ENCODE measurements around the gene CTU1.

The CTU1 gene

GRCh38 chr19:51100601-51101000, 7.6 kb downstream of the CTU1 start:
- Histone ChIP-seq H3K79me2 (ENCODE audit: low read length) (peaks cover 18% of the 10 kb centered on the region), H2AFZ (ENCODE audit: low read depth, low read length) (no peak overlapping the region), H3K4me2 (ENCODE audit: low read length) (no peak overlapping the region), H3K9ac (ENCODE audit: low read length) (no peak overlapping the region), H4K20me1 (ENCODE audit: insufficient read depth, low read length) (peaks cover 17% of the 10 kb centered on the region), H3K4me1 (ENCODE audit: low read length) (no peaks in the 10 kb centered on the region), H3K36me3 (replicated peaks; ENCODE audit: low read depth, low read length) (peaks cover 29% of the 10 kb centered on the region), H3K9me3 (ENCODE audit: insufficient read depth, low read length) (no peaks in the 10 kb centered on the region), H3K27ac (ENCODE audit: low read length) (no peak overlapping the region), H3K4me3 (ENCODE audit: low read length) (no peak overlapping the region), H3K27me3 (ENCODE audit: low read depth, low read length) (no peaks in the 10 kb centered on the region)
- TF ChIP-seq EZH2phosphoT487 (IDR thresholded peaks at IDR 0.05; ENCODE audit: low read depth): no peak
- TF ChIP-seq CTCF (IDR thresholded peaks at IDR 0.05; ENCODE audit: low read depth, low read length): no peak

DNA sequence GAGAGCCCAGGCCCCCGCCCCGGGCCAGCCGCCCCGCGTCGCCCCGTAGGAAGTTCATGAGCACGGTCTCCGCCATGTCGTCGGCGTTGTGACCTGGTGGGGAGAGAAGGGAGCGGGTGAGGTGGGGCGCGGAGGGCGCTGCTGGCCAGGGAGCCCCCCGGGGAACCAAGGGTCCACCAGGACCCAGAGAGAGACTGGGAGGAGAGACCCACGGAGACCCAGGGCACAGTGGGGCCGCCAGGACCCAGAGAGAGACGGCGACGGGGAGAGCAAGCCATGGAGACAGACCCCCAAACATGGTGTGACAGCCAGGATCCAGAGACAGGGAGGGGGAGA, 9.2 kb downstream of the CTU1 start:
- Histone ChIP-seq H3K27me3 (ENCODE audit: low read depth, low read length) (no peaks in the 10 kb centered on the region), H3K27ac (ENCODE audit: low read length) (no peak overlapping the region), H3K79me2 (ENCODE audit: low read length) (0 out of 2 replicates have a peak, but pooled peaks cover 7% of the 10 kb centered on the region), H3K4me1 (ENCODE audit: low read length) (no peaks in the 10 kb centered on the region), H3K9me3 (ENCODE audit: insufficient read depth, low read length) (no peaks in the 10 kb centered on the region), H4K20me1 (ENCODE audit: insufficient read depth, low read length) (peaks cover 17% of the 10 kb centered on the region), H3K9ac (ENCODE audit: low read length) (no peak overlapping the region), H3K4me2 (ENCODE audit: low read length) (no peak overlapping the region), H2AFZ (ENCODE audit: low read depth, low read length) (no peak overlapping the region), H3K36me3 (replicated peaks; ENCODE audit: low read depth, low read length) (peaks cover 24% of the 10 kb centered on the region), H3K4me3 (ENCODE audit: low read length) (no peak overlapping the region)
- TF ChIP-seq EZH2phosphoT487 (IDR thresholded peaks at IDR 0.05; ENCODE audit: low read depth): no peak
- no peak for TF ChIP-seq CTCF (IDR thresholded peaks at IDR 0.05; ENCODE audit: low read depth, low read length)

GRCh38 chr19:51098365-51099046, 9.7 kb downstream of the CTU1 start:
- H3K9me3 ChIP-seq (ENCODE audit: insufficient read depth, low read length): no peaks in the 10 kb centered on the region
- peaks cover 20% of the 10 kb centered on the region for H3K36me3 ChIP-seq (replicated peaks; ENCODE audit: low read depth, low read length)
- peaks cover 17% of the 10 kb centered on the region for H4K20me1 ChIP-seq (ENCODE audit: insufficient read depth, low read length)
- no peak overlapping the region for H3K9ac ChIP-seq (ENCODE audit: low read length)
- H3K4me3 ChIP-seq (ENCODE audit: low read length): no peak overlapping the region
- H3K27ac ChIP-seq (ENCODE audit: low read length): no peak overlapping the region
- no peak overlapping the region for H3K4me2 ChIP-seq (ENCODE audit: low read length)
- no peak overlapping the region for H2AFZ ChIP-seq (ENCODE audit: low read depth, low read length)
- TF ChIP-seq CTCF (IDR thresholded peaks at IDR 0.05; ENCODE audit: low read depth, low read length) (no peak), EZH2phosphoT487 (IDR thresholded peaks at IDR 0.05; ENCODE audit: low read depth) (no peak)
- H3K4me1 ChIP-seq (ENCODE audit: low read length): no peaks in the 10 kb centered on the region
- H3K79me2 ChIP-seq (ENCODE audit: low read length): 0 out of 2 replicates have a peak, but pooled peaks cover 7% of the 10 kb centered on the region
- H3K27me3 ChIP-seq (ENCODE audit: low read depth, low read length): no peaks in the 10 kb centered on the region

- Histone ChIP-seq H3K9me3 (ENCODE audit: insufficient read depth, low read length) (no peaks in the 10 kb centered on the region), H3K4me3 (ENCODE audit: low read length) (no peak overlapping the region), H2AFZ (ENCODE audit: low read depth, low read length) (no peak overlapping the region), H3K27me3 (ENCODE audit: low read depth, low read length) (no peaks in the 10 kb centered on the region), H4K20me1 (ENCODE audit: insufficient read depth, low read length) (peaks cover 17% of the 10 kb centered on the region), H3K4me2 (ENCODE audit: low read length) (no peak overlapping the region), H3K27ac (ENCODE audit: low read length) (no peak overlapping the region), H3K36me3 (replicated peaks; ENCODE audit: low read depth, low read length) (peaks cover 18% of the 10 kb centered on the region), H3K4me1 (ENCODE audit: low read length) (no peaks in the 10 kb centered on the region), H3K9ac (ENCODE audit: low read length) (no peak overlapping the region), H3K79me2 (ENCODE audit: low read length) (0 out of 2 replicates have a peak, but pooled peaks cover 7% of the 10 kb centered on the region)
- no peak for TF ChIP-seq EZH2phosphoT487 (IDR thresholded peaks at IDR 0.05; ENCODE audit: low read depth)
- no peak for TF ChIP-seq CTCF (IDR thresholded peaks at IDR 0.05; ENCODE audit: low read depth, low read length)
Measured at GRCh38 chr19:51097796-51098195, 10.4 kb downstream of the CTU1 start.

Data from OCI-LY3 (cell line).